Uterus (tissue), 4 donors: Measurements from ENCODE around the gene PTPN14. TPM values are rescaled to one million over a fixed set of nuclear protein-coding genes. Genes with fewer than 3 reads are reported as not detected.

Experiments used
- DNase-seq, 2 donors: peaks; one replicate each; pipeline ENCODE4 v3.0.0-alpha.2; 2019 to 2020
- H3K27ac ChIP-seq, 2 donors: fragments of 200-600 bp; sonication (generic); 1 replicate in 1 of 2; 2 replicates in 1 of 2; pipeline ENCODE4 v1.5.1; 2016 to 2018
- H3K27me3 ChIP-seq, 2 donors: fragments of 200-600 bp; sonication (generic); one replicate each; pipeline ENCODE4 v1.5.1; 2018 to 2019; ENCODE audit warnings: control low read depth in 1 of 2
- H3K36me3 ChIP-seq, 2 donors: fragments of 200-600 bp; sonication (generic); one replicate each; pipeline ENCODE4 v1.5.1; 2019; ENCODE audit warnings: control low read depth in 1 of 2
- H3K4me1 ChIP-seq, 2 donors: fragments of 200-600 bp; sonication (generic); one replicate each; pipeline ENCODE4 v1.5.1; 2018 to 2019; ENCODE audit warnings: control low read depth in 1 of 2
- H3K4me3 ChIP-seq, 2 donors: fragments of 200-600 bp; sonication (generic); 1 replicate in 1 of 2; 2 replicates in 1 of 2; pipeline ENCODE4 v1.5.1; 2018 to 2019; ENCODE audit warnings: mild to moderate bottlenecking in 1 of 2
- H3K9me3 ChIP-seq, 2 donors: fragments of 200-600 bp; sonication (generic); one replicate each; pipeline ENCODE4 v1.5.1; 2019; ENCODE audit warnings: control low read depth in 1 of 2
- POLR2A ChIP-seq, 2 donors: fragments of 450-650 bp; IDR thresholded peaks; one replicate each; pipeline ENCODE4 v1.6.1; 2016; ENCODE audit warnings: antibody characterized with exemption in 2 of 2, mild to moderate bottlenecking in 1 of 2, moderate library complexity in 1 of 2
- intact Hi-C: fragments of 100-400 bp; cut with DNase I; formaldehyde crosslinking; loops from one replicate; pipeline ENCODE4 v1.15.1; 2023; ENCODE audit warnings: low total_unique reads
- total RNA-seq, 4 donors: library from RNA; depleted of rRNA in 3 of 4; stranded (reverse); fragments of >200 nt in 3 of 4; gene quantifications; one replicate each; pipeline versions ENCODE4 v1.1.0 to v1.2.4, GENCODE V29; 2014 to 2023
- TF ChIP-seq, protein P1 (sequence below), 4 experiments: fragments of 200-600 bp in 2 of 4; fragments of 450-650 bp in 2 of 4; sonication (generic) in 2 of 4; IDR thresholded peaks; one replicate each; pipeline ENCODE4 v1.5.1; 2016 to 2019; ENCODE audit warnings: antibody characterized with exemption in 4 of 4, mild to moderate bottlenecking in 2 of 4, moderate library complexity in 1 of 4
- donor health status: DM: yes; HTN: yes; CAD: no.

The PTPN14 gene
- total RNA-seq, 4 donors from 2014 or later, result 13.2 to 78.0 (median 30.9) TPM

- no peaks in the 10 kb centered on the region for H3K9me3 ChIP-seq
- no peak for DNase-seq
- H3K27ac ChIP-seq, result no peak overlapping the region
- TF ChIP-seq, protein P1, sequence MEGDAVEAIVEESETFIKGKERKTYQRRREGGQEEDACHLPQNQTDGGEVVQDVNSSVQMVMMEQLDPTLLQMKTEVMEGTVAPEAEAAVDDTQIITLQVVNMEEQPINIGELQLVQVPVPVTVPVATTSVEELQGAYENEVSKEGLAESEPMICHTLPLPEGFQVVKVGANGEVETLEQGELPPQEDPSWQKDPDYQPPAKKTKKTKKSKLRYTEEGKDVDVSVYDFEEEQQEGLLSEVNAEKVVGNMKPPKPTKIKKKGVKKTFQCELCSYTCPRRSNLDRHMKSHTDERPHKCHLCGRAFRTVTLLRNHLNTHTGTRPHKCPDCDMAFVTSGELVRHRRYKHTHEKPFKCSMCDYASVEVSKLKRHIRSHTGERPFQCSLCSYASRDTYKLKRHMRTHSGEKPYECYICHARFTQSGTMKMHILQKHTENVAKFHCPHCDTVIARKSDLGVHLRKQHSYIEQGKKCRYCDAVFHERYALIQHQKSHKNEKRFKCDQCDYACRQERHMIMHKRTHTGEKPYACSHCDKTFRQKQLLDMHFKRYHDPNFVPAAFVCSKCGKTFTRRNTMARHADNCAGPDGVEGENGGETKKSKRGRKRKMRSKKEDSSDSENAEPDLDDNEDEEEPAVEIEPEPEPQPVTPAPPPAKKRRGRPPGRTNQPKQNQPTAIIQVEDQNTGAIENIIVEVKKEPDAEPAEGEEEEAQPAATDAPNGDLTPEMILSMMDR (IDR thresholded peaks at IDR 0.05), result no peak
- intact Hi-C loops, result no loop called here
- H3K36me3 ChIP-seq, result no peaks in the 10 kb centered on the region
- no peaks in the 10 kb centered on the region for H3K4me1 ChIP-seq
- H3K4me3 ChIP-seq, result no peak overlapping the region
- no peaks in the 10 kb centered on the region for H3K27me3 ChIP-seq
Measured at GRCh38 chr1:214563881-214564280, 12.5 kb upstream of the PTPN14 start.

- TF ChIP-seq POLR2A (IDR thresholded peaks at IDR 0.05), result no peak
- intact Hi-C loops, result no loop called here
- no peaks in the 10 kb centered on the region for H3K4me1 ChIP-seq
- peak; percentile 21 to 31 for DNase-seq
- H3K36me3 ChIP-seq, result no peaks in the 10 kb centered on the region
- H3K27me3 ChIP-seq, result no peaks in the 10 kb centered on the region
- no peak overlapping the region for H3K27ac ChIP-seq
- no peaks in the 10 kb centered on the region for H3K9me3 ChIP-seq
- H3K4me3 ChIP-seq, result no peak overlapping the region
Measured at GRCh38 chr1:214557952-214558735, 6.7 kb upstream of the PTPN14 start.

- DNase-seq, result no peak
- TF ChIP-seq, protein P1 (IDR thresholded peaks at IDR 0.05), result no peak
- no peak for TF ChIP-seq POLR2A (IDR thresholded peaks at IDR 0.05)
- no peaks in the 10 kb centered on the region for H3K27me3 ChIP-seq
- intact Hi-C loops, result no loop called here
- H3K36me3 ChIP-seq, result no peaks in the 10 kb centered on the region
- peaks cover 0 to 8% of the 10 kb centered on the region in 2 donors for H3K4me1 ChIP-seq
- no peaks in the 10 kb centered on the region for H3K9me3 ChIP-seq
- H3K27ac ChIP-seq, result peak overlapping the region; percentile 95 to 98
- H3K4me3 ChIP-seq, result no peak overlapping the region
Measured at GRCh38 chr1:214553142-214553710, 1.8 kb upstream of the PTPN14 start.

GRCh38 chr1:214552174-214552608, 789 bp upstream of the PTPN14 start:
- Histone ChIP-seq H3K36me3 (no peaks in the 10 kb centered on the region), H3K4me3 (peak overlapping the region; percentile 59 to 87), H3K9me3 (no peaks in the 10 kb centered on the region), H3K27ac (peak overlapping the region; percentile 95 to 98), H3K27me3 (no peaks in the 10 kb centered on the region), H3K4me1 (peaks cover 0 to 8% of the 10 kb centered on the region in 2 donors)
- intact Hi-C loops, result no loop called here
- no peak for TF ChIP-seq POLR2A (IDR thresholded peaks at IDR 0.05)
- TF ChIP-seq, protein P1 (IDR thresholded peaks at IDR 0.05), result no peak
- peak; percentile 52 to 66 for DNase-seq

- H3K27ac ChIP-seq, result peak overlapping the region; percentile 95 to 98
- no peak for TF ChIP-seq POLR2A (IDR thresholded peaks at IDR 0.05)
- TF ChIP-seq, protein P1 (IDR thresholded peaks at IDR 0.05), result no peak
- H3K4me3 ChIP-seq, result peak overlapping the region; percentile 59 to 87
- H3K4me1 ChIP-seq, result peaks cover 0 to 8% of the 10 kb centered on the region in 2 donors
- H3K36me3 ChIP-seq, result no peaks in the 10 kb centered on the region
- intact Hi-C loops, result no loop called here
- H3K27me3 ChIP-seq, result no peaks in the 10 kb centered on the region
- no peaks in the 10 kb centered on the region for H3K9me3 ChIP-seq
- peak; percentile 24 to 63 for DNase-seq
Measured at GRCh38 chr1:214550857-214551435, 456 bp downstream of the PTPN14 start.
